ENCODE results near the gene NVL. TPM values are rescaled to one million over a fixed set of nuclear protein-coding genes. Genes with fewer than 3 reads are reported as not detected.
A peak's percentile ranks its signal among the peaks of the same experiment; 100 is the strongest.

NVL gene
- total RNA-seq, 2 donors from 2014 or later, result 42.4 TPM

GRCh38 chr1:224183591-224184312 lies 146.2 kb downstream of the NVL start:
- peak overlapping the region; percentile 77 for H3K27ac ChIP-seq (ENCODE audit: low read depth, low read length)
- H3K27ac Mint-ChIP-seq, result no peak overlapping the region
- peak overlapping the region; percentile 51 for H3K9ac ChIP-seq (ENCODE audit: extremely low read depth, low read length, poor library complexity, severe bottlenecking)
- peaks cover 11% of the 10 kb centered on the region for H3K4me1 Mint-ChIP-seq
- peak; percentile 83 for DNase-seq
- H3K4me3 Mint-ChIP-seq, result peak overlapping the region; percentile 68
- H3K27me3 ChIP-seq (ENCODE audit: control insufficient read depth, insufficient read depth, low read length, poor library complexity, severe bottlenecking), result no peaks in the 10 kb centered on the region
- peaks cover 14% of the 10 kb centered on the region for H3K36me3 ChIP-seq (ENCODE audit: control insufficient read depth, insufficient read depth, low read length)
- peaks cover 6% of the 10 kb centered on the region for H3K9me3 Mint-ChIP-seq
- peaks cover 22% of the 10 kb centered on the region for H3K36me3 Mint-ChIP-seq (ENCODE audit: low read depth)
- peak overlapping the region; percentile 88 for H3K4me3 ChIP-seq (ENCODE audit: low read length)
- peaks cover 12% of the 10 kb centered on the region for H3K9me3 ChIP-seq (ENCODE audit: control insufficient read depth, low read length)
- H3K27me3 Mint-ChIP-seq (ENCODE audit: insufficient read depth), result peaks cover 4% of the 10 kb centered on the region
- peak; percentile 9 for TF ChIP-seq CTCF (conservative IDR thresholded peaks at IDR 0.05)
- H3K4me1 ChIP-seq (ENCODE audit: control insufficient read depth, insufficient read depth, low read length), result no peaks in the 10 kb centered on the region
- WGBS, 2 experiments (ENCODE audit: insufficient coverage in 1 of 2, insufficient read length in 1 of 2), result 0 to 1% methylated on average over 16 to 53 of the region's 53 CpGs

GRCh38 chr1:224182866-224183590 lies 146.9 kb downstream of the NVL start, which contains the start of gene DEGS1:
DEGS1 (plus strand) TSS chr1:224183240; CDS start chr1:224183337, 97 bp downstream.
- peaks cover 11% of the 10 kb centered on the region for H3K4me1 Mint-ChIP-seq
- peak within 1 kb of the TSS; percentile 51 for H3K9ac ChIP-seq (ENCODE audit: extremely low read depth, low read length, poor library complexity, severe bottlenecking)

More at GRCh38 chr1:224182866-224183590, 146.9 kb downstream of the NVL start, which contains the start of gene DEGS1:
- H3K27me3 Mint-ChIP-seq (ENCODE audit: insufficient read depth), result peaks cover 4% of the 10 kb centered on the region
- H3K27ac Mint-ChIP-seq, result peak within 1 kb of the TSS; percentile 68
- Histone ChIP-seq H3K36me3 (ENCODE audit: control insufficient read depth, insufficient read depth, low read length) (peaks cover 14% of the 10 kb centered on the region), H3K9me3 (ENCODE audit: control insufficient read depth, low read length) (peaks cover 7% of the 10 kb centered on the region), H3K4me3 (ENCODE audit: low read length) (peak within 1 kb of the TSS; percentile 88), H3K27ac (ENCODE audit: low read depth, low read length) (peak within 1 kb of the TSS; percentile 77), H3K27me3 (ENCODE audit: control insufficient read depth, insufficient read depth, low read length, poor library complexity, severe bottlenecking) (no peaks in the 10 kb centered on the region), H3K4me1 (ENCODE audit: control insufficient read depth, insufficient read depth, low read length) (no peaks in the 10 kb centered on the region)
- DNase-seq, result peak; percentile 96
- 0 to 2% methylated on average over 33 to 94 of the region's 94 CpGs for WGBS, 2 experiments (ENCODE audit: insufficient coverage in 1 of 2, insufficient read length in 1 of 2)
- no peaks in the 10 kb centered on the region for H3K9me3 Mint-ChIP-seq
- peak within 1 kb of the TSS; percentile 68 for H3K4me3 Mint-ChIP-seq
- TF ChIP-seq CTCF (conservative IDR thresholded peaks at IDR 0.05), result peak; percentile 23
- H3K36me3 Mint-ChIP-seq (ENCODE audit: low read depth), result peaks cover 16% of the 10 kb centered on the region

Measured in endodermal cell (in vitro differentiated cells).